Measurements from ENCODE around the gene UBFD1. TPM values are rescaled to one million over a fixed set of nuclear protein-coding genes. Genes with fewer than 3 reads are reported as not detected.

The UBFD1 gene
- total RNA-seq, 1 experiment from 2014 or later = 49.1 TPM

DNA sequence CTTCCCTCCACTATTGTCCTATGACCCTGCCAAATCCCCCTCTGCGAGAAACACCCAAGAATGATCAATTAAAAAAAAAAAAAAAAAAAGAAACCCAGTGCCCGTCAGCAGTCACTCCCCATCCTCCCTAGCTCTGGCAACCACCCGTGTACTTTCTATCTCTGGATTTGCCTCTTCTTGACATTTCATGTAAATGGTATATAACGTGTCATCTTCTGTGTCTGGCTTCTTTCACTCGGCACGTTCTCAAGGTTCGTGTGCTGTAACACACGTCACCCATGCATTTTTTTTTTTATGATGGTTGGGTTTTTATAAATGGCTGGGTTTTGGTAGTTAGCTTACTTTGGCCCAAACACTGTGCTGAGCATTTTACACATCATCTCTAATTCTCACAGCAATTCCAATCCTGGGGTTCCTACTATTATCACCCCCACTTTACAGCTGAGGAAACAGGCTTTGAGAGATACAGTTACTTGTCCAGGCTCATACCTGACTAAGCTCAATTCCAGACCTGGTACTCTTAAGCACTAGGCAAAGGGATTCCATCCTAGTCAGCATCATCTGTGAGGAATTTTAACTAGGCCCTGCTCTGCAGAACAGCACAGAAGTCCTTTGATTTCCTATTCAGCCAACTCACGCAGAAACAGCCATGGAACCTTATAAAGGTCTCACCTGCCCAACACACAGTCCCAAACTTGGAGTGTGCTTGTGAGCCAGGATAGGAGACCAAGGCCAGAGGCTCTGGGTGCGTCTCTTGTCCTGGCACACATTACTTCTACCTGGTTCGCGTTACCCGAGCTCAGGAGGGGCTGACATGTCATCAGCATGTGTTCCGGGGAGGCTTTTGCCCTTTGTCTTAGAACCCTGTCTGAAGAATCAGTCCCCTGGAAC lies 26.9 kb downstream of the UBFD1 start:
- Mint-ChIP-seq H3K9me3 (ENCODE audit: unreplicated experiment) (no peaks in the 10 kb centered on the region), H3K4me3 (ENCODE audit: unreplicated experiment) (no peak overlapping the region)

DNA sequence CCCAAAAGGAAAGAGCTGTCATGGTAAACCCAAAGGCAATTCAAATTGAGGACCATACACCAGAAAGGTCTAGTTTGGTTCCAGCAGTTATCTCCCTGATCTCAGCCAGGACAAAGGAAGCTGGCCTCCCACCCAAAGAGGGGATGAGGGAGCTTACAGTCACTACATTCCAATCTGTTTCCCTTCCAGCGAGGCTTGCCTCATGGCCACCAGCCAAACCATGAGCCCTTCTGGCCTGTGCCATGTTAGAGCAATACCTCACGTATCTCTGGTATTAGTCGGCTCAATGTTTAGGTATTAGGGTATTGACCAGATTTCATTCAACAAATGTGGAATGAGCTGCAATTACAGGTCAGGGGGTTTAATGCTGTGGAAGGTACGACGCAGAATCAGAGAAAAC lies 30.2 kb downstream of the UBFD1 start:
- POLR2A ChIA-PET = interaction anchor here (0.6 to 1.0 kb wide), 3 partner anchors 13 to 54 kb away, joined by 3 read pairs; partner anchors contain the start of genes DCTN5 and PALB2

More for the DNA sequence above, 26.9 kb downstream of the UBFD1 start:
- ChIA-PET CTCF (interaction anchor here (0.6 to 1.3 kb wide), 3 partner anchors 12 to 1464 kb away, joined by 3 to 6 read pairs (median 4); partner anchors contain the start of gene NDUFAB1), POLR2A (no interaction called here)
- TF ChIP-seq, protein P1, sequence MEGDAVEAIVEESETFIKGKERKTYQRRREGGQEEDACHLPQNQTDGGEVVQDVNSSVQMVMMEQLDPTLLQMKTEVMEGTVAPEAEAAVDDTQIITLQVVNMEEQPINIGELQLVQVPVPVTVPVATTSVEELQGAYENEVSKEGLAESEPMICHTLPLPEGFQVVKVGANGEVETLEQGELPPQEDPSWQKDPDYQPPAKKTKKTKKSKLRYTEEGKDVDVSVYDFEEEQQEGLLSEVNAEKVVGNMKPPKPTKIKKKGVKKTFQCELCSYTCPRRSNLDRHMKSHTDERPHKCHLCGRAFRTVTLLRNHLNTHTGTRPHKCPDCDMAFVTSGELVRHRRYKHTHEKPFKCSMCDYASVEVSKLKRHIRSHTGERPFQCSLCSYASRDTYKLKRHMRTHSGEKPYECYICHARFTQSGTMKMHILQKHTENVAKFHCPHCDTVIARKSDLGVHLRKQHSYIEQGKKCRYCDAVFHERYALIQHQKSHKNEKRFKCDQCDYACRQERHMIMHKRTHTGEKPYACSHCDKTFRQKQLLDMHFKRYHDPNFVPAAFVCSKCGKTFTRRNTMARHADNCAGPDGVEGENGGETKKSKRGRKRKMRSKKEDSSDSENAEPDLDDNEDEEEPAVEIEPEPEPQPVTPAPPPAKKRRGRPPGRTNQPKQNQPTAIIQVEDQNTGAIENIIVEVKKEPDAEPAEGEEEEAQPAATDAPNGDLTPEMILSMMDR (IDR thresholded peaks at IDR 0.05; ENCODE audit: unreplicated experiment) = no peak
- no TSS peak for BruUV-seq (replicated peaks)
- Mint-ChIP-seq H3K4me1 (ENCODE audit: insufficient read depth, unreplicated experiment) (no peaks in the 10 kb centered on the region), H3K27me3 (ENCODE audit: insufficient read depth, unreplicated experiment) (no peaks in the 10 kb centered on the region), H3K27ac (ENCODE audit: low read depth, unreplicated experiment) (no peak overlapping the region), H3K36me3 (ENCODE audit: insufficient read depth, unreplicated experiment) (peaks cover 97% of the 10 kb centered on the region)
- no peak for DNase-seq (ENCODE audit: unreplicated experiment)
- intact Hi-C loops (cut with micrococcal nuclease) = no loop called here

DNA sequence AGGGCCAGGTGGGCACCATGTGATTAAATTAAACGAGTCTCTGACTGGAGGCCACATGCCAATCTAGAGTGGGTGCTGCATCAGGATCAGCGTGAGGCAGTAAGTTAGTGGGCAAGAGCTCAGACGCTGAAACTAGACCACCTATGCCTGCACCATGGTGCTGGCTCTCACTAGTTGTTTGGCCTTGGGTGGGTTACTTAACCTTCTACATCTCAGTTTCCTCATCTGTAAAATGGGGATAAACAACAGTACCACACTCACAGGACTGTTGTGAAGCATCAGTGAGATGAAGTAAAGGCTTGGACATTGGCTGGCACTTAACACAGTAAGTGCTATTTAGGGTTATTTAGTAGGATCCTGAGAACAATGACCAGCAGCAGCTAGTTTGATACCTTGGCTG lies 32.7 kb downstream of the UBFD1 start:
- H3K27ac Mint-ChIP-seq (ENCODE audit: low read depth, unreplicated experiment) = no peak overlapping the region
- TF ChIP-seq, protein P1 (IDR thresholded peaks at IDR 0.05; ENCODE audit: unreplicated experiment) = no peak
- DNase-seq (ENCODE audit: unreplicated experiment) = no peak
- no peaks in the 10 kb centered on the region for H3K27me3 Mint-ChIP-seq (ENCODE audit: insufficient read depth, unreplicated experiment)
- peaks cover 75% of the 10 kb centered on the region for H3K36me3 Mint-ChIP-seq (ENCODE audit: insufficient read depth, unreplicated experiment)
- no TSS peak for BruUV-seq (replicated peaks)
- no peak overlapping the region for H3K4me3 Mint-ChIP-seq (ENCODE audit: unreplicated experiment)
- H3K4me1 Mint-ChIP-seq (ENCODE audit: insufficient read depth, unreplicated experiment) = peaks cover 15% of the 10 kb centered on the region
- CTCF ChIA-PET = interaction anchor here (0.7 kb wide), 1 partner anchor 8 kb away, joined by 3 read pairs; no protein-coding TSS in a partner anchor
- POLR2A ChIA-PET = no interaction called here
- intact Hi-C loops (cut with micrococcal nuclease) = no loop called here
- H3K9me3 Mint-ChIP-seq (ENCODE audit: unreplicated experiment) = no peaks in the 10 kb centered on the region

More for the DNA sequence above, 30.2 kb downstream of the UBFD1 start:
- no TSS peak for BruUV-seq (replicated peaks)
- Mint-ChIP-seq H3K4me1 (ENCODE audit: insufficient read depth, unreplicated experiment) (peaks cover 14% of the 10 kb centered on the region), H3K27me3 (ENCODE audit: insufficient read depth, unreplicated experiment) (no peaks in the 10 kb centered on the region), H3K36me3 (ENCODE audit: insufficient read depth, unreplicated experiment) (peaks cover 95% of the 10 kb centered on the region), H3K9me3 (ENCODE audit: unreplicated experiment) (no peaks in the 10 kb centered on the region), H3K27ac (ENCODE audit: low read depth, unreplicated experiment) (no peak overlapping the region), H3K4me3 (ENCODE audit: unreplicated experiment) (no peak overlapping the region)
- CTCF ChIA-PET = no interaction called here
- no peak for DNase-seq (ENCODE audit: unreplicated experiment)
- TF ChIP-seq, protein P1 (IDR thresholded peaks at IDR 0.05; ENCODE audit: unreplicated experiment) = no peak
- intact Hi-C loops (cut with micrococcal nuclease) = no loop called here

DNA sequence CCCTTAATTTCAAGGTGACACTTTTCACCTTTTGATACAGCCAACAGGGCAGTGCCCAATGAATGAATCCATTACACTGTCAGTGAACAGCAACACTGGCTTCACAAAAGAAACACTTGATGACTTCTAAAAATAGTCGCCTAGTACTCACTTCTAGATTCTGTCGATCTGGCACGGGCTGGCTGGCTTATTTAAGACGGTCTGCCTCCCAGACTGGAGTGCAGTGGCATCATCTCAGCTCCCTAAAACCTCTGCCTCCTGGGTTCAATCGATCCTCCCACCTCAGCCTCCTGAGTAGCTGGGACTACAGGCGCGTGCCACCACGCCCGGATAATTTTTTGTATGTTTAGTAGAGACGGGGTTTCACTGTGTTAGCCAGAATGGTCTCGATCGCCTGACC lies 36.7 kb downstream of the UBFD1 start:
- peaks cover 15% of the 10 kb centered on the region for H3K4me1 Mint-ChIP-seq (ENCODE audit: insufficient read depth, unreplicated experiment)
- TF ChIP-seq, protein P1 (IDR thresholded peaks at IDR 0.05; ENCODE audit: unreplicated experiment) = no peak
- H3K4me3 Mint-ChIP-seq (ENCODE audit: unreplicated experiment) = no peak overlapping the region
- no peak for DNase-seq (ENCODE audit: unreplicated experiment)
- H3K9me3 Mint-ChIP-seq (ENCODE audit: unreplicated experiment) = no peaks in the 10 kb centered on the region
- no TSS peak for BruUV-seq (replicated peaks)
- ChIA-PET CTCF (no interaction called here), POLR2A (interaction anchor here (1.5 kb wide), 1 partner anchor 16 kb away, joined by 4 read pairs; no protein-coding TSS in a partner anchor)
- H3K27ac Mint-ChIP-seq (ENCODE audit: low read depth, unreplicated experiment) = no peak overlapping the region
- H3K36me3 Mint-ChIP-seq (ENCODE audit: insufficient read depth, unreplicated experiment) = peaks cover 37% of the 10 kb centered on the region
- intact Hi-C loops (cut with micrococcal nuclease) = no loop called here
- H3K27me3 Mint-ChIP-seq (ENCODE audit: insufficient read depth, unreplicated experiment) = no peaks in the 10 kb centered on the region
